Loucy (cell line): ENCODE measurements around the gene UGGT2.
"Not testable (repeated sequence)": the region's sequence is repeated elsewhere in the genome, so short reads cannot be mapped to it uniquely, and the experiment has no call there.

Experiments used
- H2AFZ ChIP-seq: fragments of 200-600 bp; sonication (generic); 2 replicates; pipeline ENCODE4 v1.6.0; 2016; ENCODE audit warnings: antibody characterized with exemption, mild to moderate bottlenecking, low read length, moderate library complexity
- H3F3A ChIP-seq: fragments of 200-600 bp; 2 replicates; pipeline ENCODE4 v1.6.0; 2016; ENCODE audit warnings: antibody characterized with exemption, low read depth, mild to moderate bottlenecking
- H3K27me3 ChIP-seq: fragments of 200-600 bp; sonication (generic); 2 replicates; pipeline ENCODE4 v1.6.1; 2014; ENCODE audit warnings: low read length, mild to moderate bottlenecking; ENCODE audit not compliant: insufficient read depth, poor library complexity, severe bottlenecking
- H3K36me3 ChIP-seq: fragments of 200-600 bp; sonication (generic); 2 replicates; pipeline ENCODE4 v1.6.1; 2016; ENCODE audit warnings: low read length; ENCODE audit not compliant: insufficient read depth
- H3K4me1 ChIP-seq: fragments of 200-600 bp; sonication (generic); 2 replicates; pipeline ENCODE4 v1.5.1; 2014; ENCODE audit warnings: low read length, mild to moderate bottlenecking; ENCODE audit not compliant: insufficient read depth, poor library complexity, severe bottlenecking
- H3K4me2 ChIP-seq: fragments of 200-600 bp; sonication (generic); 2 replicates; pipeline ENCODE4 v1.6.0; 2014; ENCODE audit warnings: antibody characterized with exemption, low read length, low read depth, mild to moderate bottlenecking; ENCODE audit not compliant: poor library complexity, severe bottlenecking
- H3K4me3 ChIP-seq: fragments of 200-600 bp; sonication (generic); 2 replicates; pipeline ENCODE4 v1.5.1; 2014; ENCODE audit warnings: low read length, mild to moderate bottlenecking, mixed read lengths; ENCODE audit not compliant: poor library complexity, severe bottlenecking
- H3K79me2 ChIP-seq: fragments of 200-600 bp; sonication (generic); 2 replicates; pipeline ENCODE4 v1.6.1; 2014; ENCODE audit warnings: low read length; ENCODE audit not compliant: insufficient read depth
- H3K9ac ChIP-seq: fragments of 200-600 bp; sonication (generic); 2 replicates; pipeline ENCODE4 v1.6.0; 2014; ENCODE audit warnings: mild to moderate bottlenecking, low read depth, low read length, moderate library complexity; ENCODE audit not compliant: poor library complexity, severe bottlenecking
- H3K9me2 ChIP-seq: fragments of 200-600 bp; sonication (generic); replicated peaks from 2 replicates; pipeline ENCODE4 v1.6.1; 2016; ENCODE audit warnings: low read depth, low read length, mixed read lengths
- H3K9me3 ChIP-seq: fragments of 200-600 bp; sonication (generic); 2 replicates; pipeline ENCODE4 v1.6.1; 2014; ENCODE audit warnings: mild to moderate bottlenecking, antibody characterized with exemption, low read length, low read depth; ENCODE audit not compliant: insufficient read depth
- H4K20me1 ChIP-seq: fragments of 200-600 bp; sonication (generic); 2 replicates; pipeline ENCODE4 v1.6.0; 2014; ENCODE audit warnings: antibody characterized with exemption, low read length, mild to moderate bottlenecking; ENCODE audit not compliant: insufficient read depth, poor library complexity, severe bottlenecking
- EZH2phosphoT487 ChIP-seq: fragments of 200-600 bp; IDR thresholded peaks from 2 replicates; pipeline ENCODE4 v1.6.1; 2018; ENCODE audit warnings: antibody characterized with exemption, mild to moderate bottlenecking, moderate library complexity, borderline replicate concordance
- TF ChIP-seq, protein P1 (sequence below): fragments of 200-600 bp; sonication (generic); conservative IDR thresholded peaks from 2 replicates; pipeline ENCODE4 v1.5.1; 2014; ENCODE audit warnings: mild to moderate bottlenecking, antibody characterized with exemption, low read length

Gene UGGT2

DNA sequence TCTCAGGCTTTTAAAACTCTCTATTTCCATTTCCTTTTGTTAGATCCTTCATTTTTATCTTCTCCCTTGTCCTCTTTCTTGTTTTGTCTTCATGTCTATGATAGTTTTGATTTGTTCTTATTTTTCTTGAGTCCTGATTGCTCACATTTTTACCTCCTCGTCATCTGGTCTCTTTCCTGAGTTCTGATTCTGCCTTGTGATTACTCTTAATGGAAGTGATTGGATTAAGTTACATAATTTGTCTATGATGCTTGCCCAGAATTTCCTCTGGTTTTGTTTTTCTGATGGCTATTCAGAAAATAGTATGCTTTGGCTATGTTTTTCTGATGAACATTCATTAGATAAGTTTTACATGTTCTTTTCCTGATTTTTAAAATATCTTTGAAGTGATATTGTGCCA lies 273.7 kb downstream of the UGGT2 start:
- H3K9me2 ChIP-seq, result no peaks in the 10 kb centered on the region
- no peak overlapping the region for H3K4me3 ChIP-seq
- H3K9me3 ChIP-seq, result no peaks in the 10 kb centered on the region
- H3K4me2 ChIP-seq, result no peak overlapping the region
- no peak overlapping the region for H3K9ac ChIP-seq
- peaks cover 28% of the 10 kb centered on the region; the same call in 1 of the 2 replicates for H3K36me3 ChIP-seq
- TF ChIP-seq EZH2phosphoT487, result no peak
- TF ChIP-seq, protein P1, sequence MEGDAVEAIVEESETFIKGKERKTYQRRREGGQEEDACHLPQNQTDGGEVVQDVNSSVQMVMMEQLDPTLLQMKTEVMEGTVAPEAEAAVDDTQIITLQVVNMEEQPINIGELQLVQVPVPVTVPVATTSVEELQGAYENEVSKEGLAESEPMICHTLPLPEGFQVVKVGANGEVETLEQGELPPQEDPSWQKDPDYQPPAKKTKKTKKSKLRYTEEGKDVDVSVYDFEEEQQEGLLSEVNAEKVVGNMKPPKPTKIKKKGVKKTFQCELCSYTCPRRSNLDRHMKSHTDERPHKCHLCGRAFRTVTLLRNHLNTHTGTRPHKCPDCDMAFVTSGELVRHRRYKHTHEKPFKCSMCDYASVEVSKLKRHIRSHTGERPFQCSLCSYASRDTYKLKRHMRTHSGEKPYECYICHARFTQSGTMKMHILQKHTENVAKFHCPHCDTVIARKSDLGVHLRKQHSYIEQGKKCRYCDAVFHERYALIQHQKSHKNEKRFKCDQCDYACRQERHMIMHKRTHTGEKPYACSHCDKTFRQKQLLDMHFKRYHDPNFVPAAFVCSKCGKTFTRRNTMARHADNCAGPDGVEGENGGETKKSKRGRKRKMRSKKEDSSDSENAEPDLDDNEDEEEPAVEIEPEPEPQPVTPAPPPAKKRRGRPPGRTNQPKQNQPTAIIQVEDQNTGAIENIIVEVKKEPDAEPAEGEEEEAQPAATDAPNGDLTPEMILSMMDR, result no peak
- no peaks in the 10 kb centered on the region for H3K4me1 ChIP-seq
- no peaks in the 10 kb centered on the region for H3F3A ChIP-seq
- H4K20me1 ChIP-seq, result no peaks in the 10 kb centered on the region
- H2AFZ ChIP-seq, result no peak overlapping the region
- H3K79me2 ChIP-seq, result no peaks in the 10 kb centered on the region
- no peaks in the 10 kb centered on the region for H3K27me3 ChIP-seq

DNA sequence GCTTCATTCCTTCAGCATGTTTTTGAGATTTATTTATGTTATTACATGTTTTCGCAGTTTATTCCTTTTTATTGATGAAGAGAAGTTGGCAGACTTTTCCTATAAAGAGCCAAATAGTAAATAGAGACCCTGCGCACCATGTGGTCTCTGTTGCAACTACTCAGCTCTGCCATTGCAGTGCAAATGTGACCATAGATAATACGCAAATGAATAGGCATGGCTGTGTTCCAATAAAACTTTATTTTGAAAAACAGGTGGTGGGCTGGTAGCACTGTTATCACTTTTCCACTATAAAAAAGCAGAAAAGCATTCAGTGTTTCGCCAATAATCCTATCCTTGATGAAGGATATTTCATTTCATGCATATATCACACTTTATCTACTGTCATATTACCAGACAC lies 281.3 kb downstream of the UGGT2 start:
- no peak overlapping the region for H3K4me2 ChIP-seq
- no peaks in the 10 kb centered on the region for H3K27me3 ChIP-seq
- no peaks in the 10 kb centered on the region for H4K20me1 ChIP-seq
- no peaks in the 10 kb centered on the region for H3K79me2 ChIP-seq
- H3K36me3 ChIP-seq, result peaks cover 31% of the 10 kb centered on the region; the same call in 1 of the 2 replicates
- H3K9me2 ChIP-seq, result no peaks in the 10 kb centered on the region
- TF ChIP-seq EZH2phosphoT487, result no peak
- TF ChIP-seq, protein P1, result no peak
- no peak overlapping the region for H3K4me3 ChIP-seq
- no peak overlapping the region for H3K9ac ChIP-seq
- H3F3A ChIP-seq, result no peaks in the 10 kb centered on the region
- no peaks in the 10 kb centered on the region for H3K9me3 ChIP-seq
- no peak overlapping the region for H2AFZ ChIP-seq
- no peaks in the 10 kb centered on the region for H3K4me1 ChIP-seq

DNA sequence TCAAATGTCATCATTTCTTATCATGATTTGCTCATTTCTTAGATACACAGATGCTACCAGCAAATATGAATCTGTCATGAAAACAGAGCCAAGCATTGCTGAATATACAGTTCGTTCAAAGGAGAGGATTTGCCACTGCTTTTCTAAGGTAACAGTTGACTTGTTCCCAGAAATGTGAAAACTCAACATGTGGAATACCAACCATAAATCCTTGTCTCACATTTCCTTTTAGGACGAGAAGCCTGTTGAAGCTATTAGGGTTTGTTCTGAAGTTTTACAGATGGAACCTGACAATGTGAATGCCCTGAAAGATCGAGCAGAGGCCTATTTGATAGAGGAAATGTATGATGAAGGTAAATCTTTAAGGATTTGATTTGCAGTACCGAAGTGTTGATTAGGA lies 289.6 kb downstream of the UGGT2 start:
- peaks cover 63% of the 10 kb centered on the region for H3K36me3 ChIP-seq

DNA sequence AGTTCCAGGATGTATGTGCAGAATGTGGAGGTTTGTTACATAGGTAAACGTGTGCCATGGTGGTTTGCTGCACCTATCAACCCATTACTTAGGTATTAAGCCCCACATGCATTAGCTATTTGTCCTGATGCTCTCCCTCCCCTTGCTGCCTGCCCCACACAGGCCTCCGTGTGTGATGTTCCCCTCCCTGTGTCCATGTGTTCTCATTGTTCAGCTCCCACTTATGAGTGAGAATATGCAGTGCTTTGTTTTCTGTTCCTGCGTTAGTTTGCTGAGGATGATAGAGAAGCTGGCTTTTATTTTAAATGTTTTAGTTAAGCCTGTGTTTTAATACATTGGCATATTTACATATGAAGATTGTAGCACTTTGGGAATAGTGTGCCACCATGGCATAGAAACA lies 290.6 kb downstream of the UGGT2 start:
- not testable (repeated sequence) for H3K27me3 ChIP-seq, H3K9ac ChIP-seq, H3K4me1 ChIP-seq, H3F3A ChIP-seq, H3K4me2 ChIP-seq, H3K9me3 ChIP-seq, H2AFZ ChIP-seq, H3K79me2 ChIP-seq, H3K9me2 ChIP-seq, H4K20me1 ChIP-seq, H3K4me3 ChIP-seq
- H3K36me3 ChIP-seq, result peaks cover 69% of the 10 kb centered on the region

More for the DNA sequence above, 289.6 kb downstream of the UGGT2 start:
- Histone ChIP-seq H2AFZ (no peak overlapping the region), H3K4me3 (no peak overlapping the region), H3K27me3 (no peaks in the 10 kb centered on the region), H3K9me2 (no peaks in the 10 kb centered on the region), H3K4me1 (no peaks in the 10 kb centered on the region), H3F3A (no peaks in the 10 kb centered on the region), H3K4me2 (no peak overlapping the region), H3K9ac (no peak overlapping the region), H3K9me3 (no peaks in the 10 kb centered on the region), H4K20me1 (no peaks in the 10 kb centered on the region), H3K79me2 (no peaks in the 10 kb centered on the region)
- TF ChIP-seq EZH2phosphoT487, result no peak
- TF ChIP-seq, protein P1, result no peak
